CD4-positive, alpha-beta memory T cell (primary cell): ENCODE measurements around the gene KRTAP9-8. TPM values are rescaled to one million over a fixed set of nuclear protein-coding genes. Genes with fewer than 3 reads are reported as not detected.
A peak's percentile ranks its signal among the peaks of the same experiment; 100 is the strongest.
"Not testable (repeated sequence)": the region's sequence is repeated elsewhere in the genome, so short reads cannot be mapped to it uniquely, and the experiment has no call there.

Source experiments
- CTCF ChIA-PET: fragments of 350-600 bp; sonication (Branson Sonifier 250); formaldehyde crosslinking; loops from one replicate; lab custom pipeline; 2021; ENCODE audit warnings: inconsistent platforms; ENCODE audit not compliant: partially characterized antibody; lab: Charles Lee
- POLR2A ChIA-PET: fragments of 350-600 bp; sonication (Branson Sonifier 250); formaldehyde crosslinking; loops from one replicate; lab custom pipeline; 2021; ENCODE audit not compliant: partially characterized antibody; lab: Charles Lee
- DNase-seq, 5 donors: peaks; one replicate each; pipeline versions ENCODE4 v3.0.0 to v3.0.0-alpha.2; 2020 to 2022; ENCODE audit warnings: mixed read lengths in 1 of 5
- H3K27ac ChIP-seq: one replicate; pipeline ENCODE4 v1.7.0; 2013; ENCODE audit warnings: low read depth, low read length
- H3K27me3 ChIP-seq: 2 replicates; pipeline ENCODE4 v1.7.0; 2013; ENCODE audit warnings: mild to moderate bottlenecking, low read length, moderate library complexity; ENCODE audit not compliant: insufficient read depth
- H3K36me3 ChIP-seq: 2 replicates; pipeline ENCODE4 v1.7.0; 2013; ENCODE audit warnings: mild to moderate bottlenecking, low read length, moderate library complexity; ENCODE audit not compliant: insufficient read depth
- H3K4me1 ChIP-seq: 2 replicates; pipeline ENCODE4 v1.7.0; 2013; ENCODE audit warnings: mild to moderate bottlenecking, low read length, moderate library complexity; ENCODE audit not compliant: insufficient read depth
- H3K4me3 ChIP-seq, 2 donors: one replicate each; pipeline ENCODE4 v1.7.0; 2013; ENCODE audit warnings: low read length in 2 of 2, mild to moderate bottlenecking in 1 of 2
- H3K9me3 ChIP-seq, 2 donors: one replicate each; pipeline ENCODE4 v1.7.0; 2013; ENCODE audit warnings: low read length in 2 of 2, control low read depth in 1 of 2; ENCODE audit not compliant: control insufficient read depth in 1 of 2
- H3K27ac Mint-ChIP-seq, 7 donors: one replicate each; pipeline ENCODE4 v1.8.0; 2020 to 2021; ENCODE audit warnings: mixed read lengths in 7 of 7, mild to moderate bottlenecking in 6 of 7, inconsistent platforms in 3 of 7, moderate library complexity in 3 of 7
- H3K27me3 Mint-ChIP-seq, 2 donors: one replicate each; pipeline ENCODE4 v1.8.0; 2020 to 2021; ENCODE audit warnings: mixed read lengths in 2 of 2
- H3K36me3 Mint-ChIP-seq, 2 donors: one replicate each; pipeline ENCODE4 v1.8.0; 2020 to 2021; ENCODE audit warnings: mixed read lengths in 2 of 2, inconsistent platforms in 1 of 2, mild to moderate bottlenecking in 1 of 2
- H3K4me1 Mint-ChIP-seq, 4 donors: one replicate each; pipeline ENCODE4 v1.8.0; 2020 to 2021; ENCODE audit warnings: mixed read lengths in 4 of 4, mild to moderate bottlenecking in 1 of 4
- H3K4me3 Mint-ChIP-seq, 8 donors: one replicate each; pipeline ENCODE4 v1.8.0; 2020 to 2021; ENCODE audit warnings: mixed read lengths in 8 of 8, mild to moderate bottlenecking in 7 of 8, moderate library complexity in 6 of 8, inconsistent platforms in 3 of 8
- H3K9me3 Mint-ChIP-seq, 8 donors: one replicate each; pipeline ENCODE4 v1.8.0; 2020 to 2021; ENCODE audit warnings: mixed read lengths in 8 of 8, mild to moderate bottlenecking in 5 of 8, inconsistent platforms in 3 of 8, moderate library complexity in 1 of 8
- intact Hi-C: fragments of 100-400 bp; cut with micrococcal nuclease; formaldehyde crosslinking; loops from one replicate; pipeline ENCODE4 v1.15.1; 2023
- polyA plus RNA-seq, 2 donors: library from polyadenylated mRNA; unstranded; fragments of 300-500 nt; fragmentation: Illumina TruSeq; gene quantifications; one replicate each; pipeline ENCODE4 v1.2.3, GENCODE V29; 2021
- total RNA-seq, 2 experiments: library from RNA; stranded (reverse); gene quantifications; one replicate each; pipeline ENCODE4 v1.2.3, GENCODE V29; 2021

Gene KRTAP9-8
- total and polyA plus RNA-seq, 4 experiments from 2014 or later: not detected

GRCh38 chr17:41258406-41258805 lies 20.6 kb downstream of the KRTAP9-8 start:
- Histone ChIP-seq H3K27ac (no peak overlapping the region), H3K27me3 (no peaks in the 10 kb centered on the region), H3K4me1 (no peaks in the 10 kb centered on the region), H3K9me3 (no peaks in the 10 kb centered on the region), H3K36me3 (no peaks in the 10 kb centered on the region), H3K4me3 (no peak overlapping the region)
- Mint-ChIP-seq H3K4me3 (no peak overlapping the region), H3K27me3 (peaks cover 18 to 20% of the 10 kb centered on the region in 2 donors), H3K27ac (no peak overlapping the region), H3K36me3 (no peaks in the 10 kb centered on the region), H3K4me1 (peaks cover 8 to 17% (median 13%) of the 10 kb centered on the region in 4 donors), H3K9me3 (peaks cover 0 to 2% (median 0%) of the 10 kb centered on the region in 8 donors)
- DNase-seq: no peak
- intact Hi-C loops: no loop called here
- POLR2A ChIA-PET: no interaction called here
- CTCF ChIA-PET: no interaction called here

- no peak for DNase-seq
- H3K36me3 Mint-ChIP-seq: no peaks in the 10 kb centered on the region
- CTCF ChIA-PET: no interaction called here
- H3K36me3 ChIP-seq: no peaks in the 10 kb centered on the region
- intact Hi-C loops: loop anchor here (5.0 kb wide), 1 partner anchor 44 kb away; the partner anchor contains the start of gene KRTAP16-1
- H3K27ac Mint-ChIP-seq: no peak overlapping the region
- H3K27ac ChIP-seq: no peak overlapping the region
- no peaks in the 10 kb centered on the region for H3K9me3 ChIP-seq
- H3K4me3 ChIP-seq: no peak overlapping the region
- H3K27me3 ChIP-seq: no peaks in the 10 kb centered on the region
- peaks cover 10 to 30% (median 15%) of the 10 kb centered on the region in 4 donors for H3K4me1 Mint-ChIP-seq
- H3K4me1 ChIP-seq: no peaks in the 10 kb centered on the region
- H3K9me3 Mint-ChIP-seq: peaks cover 0 to 2% (median 0%) of the 10 kb centered on the region in 8 donors
- POLR2A ChIA-PET: no interaction called here
- H3K27me3 Mint-ChIP-seq: peaks cover 17 to 27% of the 10 kb centered on the region in 2 donors
- no peak overlapping the region for H3K4me3 Mint-ChIP-seq
These were observed 25.4 kb downstream of the KRTAP9-8 start for GRCh38 chr17:41263212-41263611.

GRCh38 chr17:41264599-41264998 lies 26.8 kb downstream of the KRTAP9-8 start:
- POLR2A ChIA-PET: no interaction called here
- intact Hi-C loops: loop anchor here (1.0 to 5.0 kb wide), 2 partner anchors 12 to 43 kb away; partner anchors contain the start of gene KRTAP16-1
- DNase-seq: no peak
- Histone ChIP-seq H3K27ac (no peak overlapping the region), H3K4me3 (no peak overlapping the region), H3K27me3 (no peaks in the 10 kb centered on the region), H3K36me3 (no peaks in the 10 kb centered on the region), H3K9me3 (no peaks in the 10 kb centered on the region), H3K4me1 (no peaks in the 10 kb centered on the region)
- Mint-ChIP-seq H3K27ac (peak overlapping the region in 1 of 7 donors; percentile 1), H3K4me3 (no peak overlapping the region), H3K27me3 (peaks cover 20 to 27% of the 10 kb centered on the region in 2 donors), H3K4me1 (peaks cover 10 to 30% (median 15%) of the 10 kb centered on the region in 4 donors), H3K36me3 (no peaks in the 10 kb centered on the region), H3K9me3 (peaks cover 0 to 2% (median 0%) of the 10 kb centered on the region in 8 donors)
- CTCF ChIA-PET: no interaction called here

DNA sequence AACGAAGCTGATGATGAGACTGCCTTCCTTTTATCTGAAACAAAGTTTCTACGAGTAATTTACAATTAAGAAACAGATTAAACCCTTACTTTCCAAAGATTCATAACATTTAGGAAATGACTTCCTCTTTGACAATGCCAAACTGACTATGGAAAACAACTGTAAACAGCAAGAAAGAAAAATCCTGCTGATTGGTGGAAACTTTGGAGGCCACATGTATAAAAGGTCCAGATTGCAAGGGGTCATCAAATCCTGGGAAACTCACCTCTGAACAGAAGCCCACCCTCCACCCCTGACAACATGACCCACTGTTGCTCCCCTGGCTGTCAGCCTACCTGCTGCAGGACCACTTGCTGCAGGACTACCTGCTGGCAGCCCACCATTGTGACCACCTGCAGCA lies 27.3 kb downstream of the KRTAP9-8 start, which contains the start of gene KRTAP9-6:
TSS of gene KRTAP9-6 (plus strand) at position 301 of the 400 bp plus-strand sequence. CDS start at position 301, 0 bp downstream.
- H3K4me1 Mint-ChIP-seq: peaks cover 10 to 27% (median 15%) of the 10 kb centered on the region in 4 donors

DNA sequence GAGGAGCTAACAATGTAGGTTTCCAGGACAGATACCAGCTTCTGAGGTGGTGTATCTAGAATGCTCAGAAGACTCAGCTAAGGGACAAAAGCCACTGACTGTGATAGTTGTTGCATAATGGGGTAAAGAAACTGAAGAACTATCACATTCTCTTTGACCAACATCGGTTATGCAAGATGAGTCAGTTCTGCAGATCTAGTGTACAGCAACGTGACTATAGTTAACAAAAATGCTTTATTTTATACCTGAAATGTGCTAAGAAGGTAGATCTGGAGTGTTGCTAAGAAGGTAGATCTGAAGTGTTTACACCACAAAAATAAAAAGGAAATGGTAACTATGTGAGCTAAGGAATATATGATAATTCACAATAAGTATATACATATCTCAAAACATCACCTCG lies 29.9 kb downstream of the KRTAP9-8 start:
- no peak overlapping the region for H3K27ac ChIP-seq
- peaks cover 0 to 15% (median 8%) of the 10 kb centered on the region in 4 donors for H3K4me1 Mint-ChIP-seq
- H3K36me3 Mint-ChIP-seq: no peaks in the 10 kb centered on the region
- H3K9me3 ChIP-seq: no peaks in the 10 kb centered on the region
- ChIA-PET POLR2A (no interaction called here), CTCF (interaction anchor here (1.3 kb wide), 1 partner anchor 55 kb away, joined by 4 read pairs; no protein-coding TSS in a partner anchor)
- H3K4me1 ChIP-seq: no peaks in the 10 kb centered on the region
- no peak overlapping the region for H3K4me3 Mint-ChIP-seq
- H3K27ac Mint-ChIP-seq: no peak overlapping the region
- peaks cover 0 to 2% (median 0%) of the 10 kb centered on the region in 8 donors for H3K9me3 Mint-ChIP-seq
- DNase-seq: no peak
- peaks cover 9 to 19% of the 10 kb centered on the region in 2 donors for H3K27me3 Mint-ChIP-seq
- intact Hi-C loops: no loop called here
- H3K27me3 ChIP-seq: no peaks in the 10 kb centered on the region
- no peak overlapping the region for H3K4me3 ChIP-seq
- no peaks in the 10 kb centered on the region for H3K36me3 ChIP-seq

More for the DNA sequence above, 27.3 kb downstream of the KRTAP9-8 start, which contains the start of gene KRTAP9-6:
- no peak within 1 kb of the TSS for H3K27ac ChIP-seq
- intact Hi-C loops: no loop called here
- ChIA-PET POLR2A (no interaction called here), CTCF (no interaction called here)
- no peaks in the 10 kb centered on the region for H3K9me3 ChIP-seq
- H3K4me1 ChIP-seq: no peaks in the 10 kb centered on the region
- H3K4me3 ChIP-seq: no peak within 1 kb of the TSS
- no peaks in the 10 kb centered on the region for H3K27me3 ChIP-seq
- H3K36me3 ChIP-seq: no peaks in the 10 kb centered on the region
- Mint-ChIP-seq H3K27me3 (peaks cover 18 to 27% of the 10 kb centered on the region in 2 donors), H3K27ac (peak within 1 kb of the TSS in 2 of 7 donors; percentile 1 to 13), H3K4me3 (no peak within 1 kb of the TSS), H3K9me3 (peaks cover 0 to 2% (median 0%) of the 10 kb centered on the region in 8 donors), H3K36me3 (no peaks in the 10 kb centered on the region)
- no peak for DNase-seq

GRCh38 chr17:41271323-41271722 lies 33.5 kb downstream of the KRTAP9-8 start:
- H3K9me3 ChIP-seq, intact Hi-C loops, POLR2A ChIA-PET, H3K27ac ChIP-seq, H3K9me3 Mint-ChIP-seq, H3K36me3 Mint-ChIP-seq, H3K36me3 ChIP-seq, H3K4me1 ChIP-seq, DNase-seq, H3K4me3 Mint-ChIP-seq, H3K4me3 ChIP-seq, H3K27ac Mint-ChIP-seq, H3K27me3 ChIP-seq: not testable (repeated sequence)
- Mint-ChIP-seq H3K27me3 (peaks cover 14 to 16% of the 10 kb centered on the region in 2 donors), H3K4me1 (peaks cover 0 to 10% (median 4%) of the 10 kb centered on the region in 4 donors)
- CTCF ChIA-PET: interaction anchor here (3.0 kb wide), 1 partner anchor 51 kb away, joined by 10 read pairs; no protein-coding TSS in a partner anchor

DNA sequence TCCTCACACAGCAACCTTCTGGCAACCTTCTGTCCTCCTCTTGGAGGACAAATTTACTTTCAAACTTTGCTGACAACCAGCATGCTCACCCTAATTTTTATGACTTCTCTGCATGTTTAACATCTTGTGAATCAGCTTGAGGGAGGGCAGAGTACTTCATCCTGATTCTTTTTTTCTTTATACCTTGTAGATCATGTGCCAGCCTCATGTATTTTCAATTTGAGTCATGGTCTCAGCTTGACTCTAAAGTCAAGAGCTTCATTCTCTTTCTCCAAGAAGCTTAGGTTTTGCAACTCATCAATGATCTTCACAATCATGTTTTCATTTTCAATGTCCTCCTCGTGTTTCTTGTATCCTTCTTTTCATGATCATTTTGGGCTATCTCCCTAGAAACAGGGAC lies 34.1 kb downstream of the KRTAP9-8 start:
- ChIA-PET CTCF (interaction anchor here (3.0 kb wide), 1 partner anchor 50 kb away, joined by 10 read pairs; no protein-coding TSS in a partner anchor), POLR2A (no interaction called here)
- no peak for DNase-seq
- no peaks in the 10 kb centered on the region for H3K9me3 ChIP-seq
- H3K4me1 ChIP-seq: no peaks in the 10 kb centered on the region
- Mint-ChIP-seq H3K27ac (no peak overlapping the region), H3K9me3 (peaks cover 0 to 2% (median 0%) of the 10 kb centered on the region in 8 donors), H3K4me1 (peaks cover 0 to 10% (median 4%) of the 10 kb centered on the region in 4 donors), H3K27me3 (peaks cover 16% of the 10 kb centered on the region in 2 donors), H3K36me3 (no peaks in the 10 kb centered on the region), H3K4me3 (no peak overlapping the region)
- intact Hi-C loops: no loop called here
- no peak overlapping the region for H3K27ac ChIP-seq
- no peak overlapping the region for H3K4me3 ChIP-seq
- H3K27me3 ChIP-seq: no peaks in the 10 kb centered on the region
- no peaks in the 10 kb centered on the region for H3K36me3 ChIP-seq
